HG03066 (cell line): ENCODE measurements around the gene STK32C.
"Not testable (repeated sequence)": the region's sequence is repeated elsewhere in the genome, so short reads cannot be mapped to it uniquely, and the experiment has no call there.

Source experiments
- ATAC-seq: cut with Tn5 transposase; IDR thresholded peaks from one replicate; pipeline ENCODE4 v1.9.1; 2021; ENCODE audit warnings: low read depth; ENCODE audit not compliant: unreplicated experiment

Gene STK32C

DNA sequence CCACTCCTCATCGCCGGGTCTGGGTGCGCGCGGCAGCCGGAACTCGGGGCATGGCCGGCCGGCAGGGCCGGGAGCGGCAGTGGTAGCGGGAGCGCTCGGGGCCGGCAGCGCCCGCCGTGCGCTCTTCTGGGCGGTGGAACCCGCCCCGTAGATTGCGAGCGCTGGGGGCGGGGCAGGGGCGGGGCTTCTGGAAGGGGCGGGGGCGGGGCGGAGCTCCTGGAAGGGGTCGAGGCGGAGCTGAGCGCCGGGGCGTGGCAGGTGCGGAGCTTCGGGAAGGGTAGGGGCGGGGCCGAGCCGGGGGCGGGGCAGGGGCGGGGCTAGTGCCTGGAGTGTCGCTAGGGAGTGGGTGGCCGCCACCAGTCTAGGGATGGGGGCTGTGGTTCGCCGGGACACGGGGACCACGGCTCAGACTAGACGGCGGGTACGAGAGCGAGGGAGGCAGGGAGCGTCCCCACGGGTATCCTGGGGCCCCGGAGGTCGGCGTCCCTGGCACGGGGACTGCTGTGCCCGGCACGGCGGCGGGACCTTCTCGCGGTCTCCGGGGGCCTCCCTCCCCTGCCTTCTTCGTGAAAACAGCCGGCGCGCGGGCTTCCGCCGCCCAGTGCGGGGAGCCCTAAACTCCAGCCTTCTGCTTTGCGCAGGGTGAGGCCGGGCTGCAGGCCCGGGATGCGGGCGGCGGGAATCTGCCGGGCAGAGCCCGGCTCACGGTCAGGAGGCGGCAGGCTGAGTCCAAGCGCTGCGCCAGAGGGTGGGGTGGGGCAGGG is at the start of gene STK32C:
TSS of gene STK32C (minus strand) at position 128 of the 764 bp plus-strand sequence. CDS start at position 11, 117 bp downstream.
- ATAC-seq = peak; percentile 75

- no peak for ATAC-seq
Observed at GRCh38 chr10:132356621-132357195, 49.0 kb upstream of the STK32C start.

DNA sequence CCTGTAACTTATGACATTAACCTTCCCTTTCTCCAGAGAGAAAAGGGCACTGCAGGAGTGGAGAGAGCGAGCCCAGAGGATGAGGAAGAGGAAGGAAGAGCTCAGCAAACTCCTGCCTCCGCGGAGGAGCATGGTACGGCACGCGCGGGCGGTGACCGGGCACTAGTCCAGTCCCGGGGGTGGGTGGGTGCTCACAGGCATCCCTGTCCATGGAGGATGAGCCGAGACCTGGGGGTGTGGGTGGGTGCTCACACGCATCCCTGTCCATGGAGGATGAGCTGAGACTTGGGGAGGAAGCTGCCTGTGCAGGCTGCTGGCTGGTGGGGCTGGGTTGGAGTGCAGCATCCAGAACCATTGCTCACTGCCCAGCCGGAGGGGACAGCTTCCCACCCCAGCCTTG is 48.0 kb upstream of the STK32C start:
- no peak for ATAC-seq

GRCh38 chr10:132355297-132355696 is 47.5 kb upstream of the STK32C start:
- ATAC-seq = no peak

GRCh38 chr10:132354356-132355094 is 46.8 kb upstream of the STK32C start:
- no peak for ATAC-seq

DNA sequence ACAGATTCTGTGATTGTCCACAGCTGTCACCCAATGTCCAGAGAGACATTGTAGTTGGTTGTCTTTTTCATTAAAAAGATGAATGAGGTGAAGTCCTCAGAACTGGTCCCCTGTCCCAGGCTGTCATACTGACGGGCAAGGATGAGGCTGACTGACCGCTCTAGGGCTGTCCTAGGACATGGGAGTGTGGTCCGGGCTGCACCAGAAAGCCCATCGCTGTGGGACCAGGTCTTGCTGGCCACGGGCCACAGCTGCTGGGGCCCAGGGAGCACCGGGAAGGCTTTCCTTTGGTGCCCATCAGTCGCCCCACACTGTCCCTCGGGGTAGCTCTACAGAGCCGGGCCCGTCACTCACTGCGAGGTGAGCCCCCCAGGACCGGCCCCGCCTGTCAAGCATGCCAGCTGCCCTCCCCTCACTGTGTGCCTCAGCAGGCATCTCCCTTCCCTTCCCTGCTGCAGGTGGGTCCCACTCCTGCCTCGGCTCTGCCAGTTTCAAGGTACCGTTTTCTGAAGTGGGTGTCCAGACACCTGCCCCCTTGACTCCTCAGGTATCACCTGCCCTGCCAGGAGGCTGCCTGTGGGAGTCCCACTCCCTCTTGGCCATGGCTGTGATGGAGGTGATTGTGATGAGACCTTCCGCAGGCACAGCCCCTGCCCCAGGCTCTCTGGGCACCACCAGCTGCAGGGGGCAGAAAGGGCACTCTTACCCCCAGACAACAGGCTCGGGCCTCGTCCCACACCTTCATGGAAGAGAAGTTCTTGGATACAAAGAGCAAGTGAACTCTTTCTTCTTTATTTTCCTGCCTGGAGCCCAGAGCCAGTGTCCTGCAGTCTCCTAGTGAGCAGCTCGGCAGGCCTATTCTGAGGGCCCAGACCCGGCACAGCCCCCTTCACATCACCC is 46.0 kb upstream of the STK32C start:
- ATAC-seq = no peak

DNA sequence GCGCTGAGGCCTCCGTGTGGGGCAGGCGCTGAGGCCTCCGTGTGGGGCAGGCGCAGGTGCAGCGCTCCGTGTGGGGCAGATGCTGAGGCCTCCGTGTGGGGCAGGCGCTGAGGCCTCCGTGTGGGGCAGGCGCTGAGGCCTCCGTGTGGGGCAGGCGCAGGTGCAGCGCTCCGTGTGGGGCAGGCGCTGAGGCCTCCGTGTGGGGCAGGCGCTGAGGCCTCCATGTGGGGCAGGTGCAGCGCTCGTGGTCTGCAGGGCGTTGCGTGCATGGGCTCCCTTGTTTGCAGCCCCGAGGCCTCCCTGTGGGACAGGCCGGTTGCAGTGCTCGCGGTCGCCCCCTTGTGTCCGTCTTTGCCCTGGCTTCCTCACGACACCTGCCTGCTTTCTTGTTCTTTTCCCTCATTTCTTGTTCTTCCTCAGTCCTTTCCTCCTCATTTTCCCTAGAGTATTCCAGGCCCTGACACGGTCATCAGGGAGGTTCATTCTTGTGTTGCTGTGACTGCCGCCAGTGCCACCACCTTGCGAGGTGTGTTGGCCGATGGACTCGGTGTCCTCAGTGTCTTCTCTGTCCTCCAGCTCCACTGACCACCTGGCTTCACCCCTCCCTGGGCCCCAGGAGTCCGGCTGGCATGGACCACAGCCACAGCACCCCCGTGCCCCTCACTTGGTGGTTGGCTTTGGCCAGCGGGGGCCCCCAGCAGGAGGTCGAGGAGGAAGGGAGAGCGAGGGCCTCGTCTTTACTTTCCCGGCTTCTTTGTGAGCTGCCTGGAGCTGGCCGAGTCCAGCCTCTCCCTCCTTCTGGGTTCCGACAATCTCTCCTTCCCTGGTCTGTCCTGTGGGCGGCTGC is 44.9 kb upstream of the STK32C start:
- not testable (repeated sequence) for ATAC-seq

DNA sequence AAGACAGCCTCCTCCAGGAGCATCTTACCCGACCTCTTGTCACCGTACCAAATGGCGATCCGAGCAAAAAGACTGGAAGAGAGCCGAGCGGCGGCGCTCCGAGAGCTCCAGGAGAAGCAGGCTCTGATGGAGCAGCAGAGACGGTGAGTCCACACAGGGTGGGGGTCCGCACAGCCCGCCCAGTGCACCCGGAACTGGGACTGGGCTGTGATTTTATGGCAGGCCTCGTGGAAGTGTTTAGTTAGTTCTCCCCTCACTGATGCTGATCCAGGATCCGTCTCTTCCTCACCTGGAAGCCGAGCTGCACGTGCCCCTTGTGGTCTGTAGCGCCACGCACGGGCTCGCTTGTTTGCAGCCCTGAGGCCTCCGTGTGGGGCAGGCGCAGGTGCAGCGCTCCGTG is 43.9 kb upstream of the STK32C start:
- no peak for ATAC-seq

DNA sequence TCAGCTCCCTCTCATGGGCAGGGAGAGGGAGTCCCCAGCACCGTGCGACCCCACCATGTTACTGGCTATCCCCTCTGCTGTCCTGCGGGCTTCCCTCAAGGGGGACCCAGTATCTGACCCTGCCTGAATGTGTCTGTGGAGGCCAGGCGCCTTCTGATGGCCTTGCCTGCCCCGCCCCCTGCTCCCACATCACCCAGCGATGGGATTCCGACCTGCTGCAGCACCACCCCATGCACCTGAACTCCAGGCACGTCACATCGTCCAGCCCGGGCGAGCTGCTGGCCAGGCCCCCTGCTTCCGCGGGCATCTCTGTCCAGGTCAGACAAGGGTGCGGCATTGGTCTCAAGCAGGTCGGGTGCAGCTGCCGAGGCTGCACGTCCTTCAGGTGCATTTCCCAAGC is 43.2 kb upstream of the STK32C start:
- ATAC-seq = no peak

- ATAC-seq = no peak
Observed at GRCh38 chr10:132350391-132350790, 42.6 kb upstream of the STK32C start.

DNA sequence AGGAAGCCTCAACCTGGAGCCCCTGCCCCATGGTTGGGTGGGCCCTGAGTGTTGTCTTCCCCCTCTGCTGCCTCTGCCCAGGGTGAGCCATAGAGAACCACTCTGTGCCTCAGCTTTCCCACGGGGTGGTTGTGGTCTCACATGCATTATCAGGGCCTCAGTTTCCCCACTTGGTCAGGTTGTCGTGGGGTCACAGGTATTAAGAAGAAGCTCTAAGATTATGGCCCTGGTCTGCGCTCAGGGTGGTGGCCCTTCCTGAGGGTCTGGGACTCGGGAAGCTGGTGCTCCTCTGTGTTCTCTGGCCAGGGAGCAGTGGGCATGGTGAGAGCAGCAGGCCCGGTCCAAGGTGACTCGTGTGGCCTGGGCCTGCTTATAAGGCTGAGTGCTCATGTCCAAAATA is 42.0 kb upstream of the STK32C start:
- no peak for ATAC-seq

DNA sequence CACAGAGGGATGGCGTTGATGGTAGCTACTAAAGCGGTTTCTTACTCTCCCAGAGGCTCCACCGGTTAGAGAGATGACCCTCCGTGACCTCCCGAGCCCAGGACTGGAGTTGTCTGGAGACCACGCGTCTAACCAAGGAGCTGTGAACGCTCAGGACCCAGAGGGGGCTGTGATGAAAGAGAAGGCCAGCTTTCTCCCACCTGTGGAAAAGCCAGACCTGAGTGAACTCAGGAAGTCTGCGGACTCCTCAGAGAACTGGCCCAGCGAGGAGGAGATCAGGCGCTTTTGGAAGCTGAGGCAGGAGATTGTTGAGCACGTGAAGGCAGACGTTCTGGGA is 40.1 kb upstream of the STK32C start:
- ATAC-seq = no peak

- ATAC-seq = no peak
Observed at GRCh38 chr10:132347211-132347930, 39.6 kb upstream of the STK32C start.

- no peak for ATAC-seq
Observed at GRCh38 chr10:132346806-132347205, 39.1 kb upstream of the STK32C start.

DNA sequence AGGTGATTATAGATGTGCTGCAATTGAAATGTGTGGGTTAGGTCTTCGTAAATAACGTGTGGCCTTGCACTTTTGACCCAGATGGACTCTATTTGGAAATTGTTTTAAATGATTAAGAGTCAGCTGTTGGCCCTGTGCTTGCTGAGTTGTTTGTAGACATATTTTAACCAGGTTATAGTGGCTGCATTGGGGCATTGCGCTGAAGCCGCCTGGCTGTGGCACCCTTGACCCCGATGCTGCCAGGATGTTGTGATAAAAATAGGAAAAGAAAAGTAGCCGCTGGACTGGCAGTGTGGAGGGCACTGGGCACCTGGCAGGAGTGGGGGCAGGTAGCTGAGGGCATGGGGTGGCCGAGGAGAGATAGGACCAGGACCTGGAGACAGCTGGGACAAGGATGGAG is 37.6 kb upstream of the STK32C start:
- no peak for ATAC-seq

- no peak for ATAC-seq
Observed at GRCh38 chr10:132344386-132344785, 36.6 kb upstream of the STK32C start.

DNA sequence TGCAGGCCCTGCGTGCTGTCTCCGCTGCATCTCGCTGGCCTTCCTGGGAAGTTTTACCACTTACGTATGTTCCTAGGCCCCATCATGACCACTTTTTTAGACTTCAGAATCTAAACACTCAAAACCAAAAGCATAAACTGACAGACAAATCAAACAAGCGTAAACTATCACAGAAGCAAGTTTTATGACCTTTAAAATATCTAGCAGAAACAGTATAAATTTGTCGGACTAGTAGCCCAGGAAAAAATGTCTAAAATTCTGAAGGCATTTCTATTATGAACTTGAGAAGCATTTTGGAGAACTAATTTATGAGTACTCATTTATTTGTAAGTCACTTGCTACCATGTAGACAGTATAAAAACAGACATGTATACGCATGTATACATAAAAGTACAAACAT is 34.8 kb upstream of the STK32C start:
- no peak for ATAC-seq

GRCh38 chr10:132341781-132342180 is 34.0 kb upstream of the STK32C start:
- no peak for ATAC-seq

- no peak for ATAC-seq
Observed at GRCh38 chr10:132341017-132341416, 33.3 kb upstream of the STK32C start.
